Occipital lobe (tissue), 2 donors: Measurements from ENCODE around the gene MYPN. TPM values are rescaled to one million over a fixed set of nuclear protein-coding genes. Genes with fewer than 3 reads are reported as not detected.
"Not testable (repeated sequence)": the region's sequence is repeated elsewhere in the genome, so short reads cannot be mapped to it uniquely, and the experiment has no call there.

Source experiments
- DNase-seq: peaks from one replicate; lab custom pipeline; 2025; lab: John Stamatoyannopoulos, UW
- total RNA-seq: library from RNA; depleted of rRNA; stranded (reverse); fragments of >200 nt; gene quantifications from one replicate; pipeline ENCODE4 v1.2.3, GENCODE V29; 2014

The MYPN gene
- total RNA-seq, 1 donor from 2014 or later, result not detected

DNA sequence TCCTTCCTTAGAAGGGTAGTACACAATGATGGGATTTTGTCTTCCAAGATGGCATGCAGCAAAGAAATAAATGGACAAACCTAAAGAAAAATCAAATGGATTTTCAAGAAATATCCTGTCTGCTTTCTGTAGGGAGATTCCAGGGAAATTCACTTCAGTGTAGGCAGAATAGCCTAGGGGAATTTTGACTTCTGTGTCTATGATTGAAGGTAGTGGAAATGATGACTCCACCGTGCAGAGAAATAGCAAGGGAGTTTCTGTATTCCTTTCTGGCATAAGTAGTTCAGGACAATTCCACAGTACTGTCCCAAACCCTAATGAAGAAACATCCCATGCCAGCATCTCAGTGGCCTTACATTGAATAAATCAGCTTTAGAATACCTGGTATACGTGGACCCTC is 113.1 kb downstream of the MYPN start:
- no peak for DNase-seq

DNA sequence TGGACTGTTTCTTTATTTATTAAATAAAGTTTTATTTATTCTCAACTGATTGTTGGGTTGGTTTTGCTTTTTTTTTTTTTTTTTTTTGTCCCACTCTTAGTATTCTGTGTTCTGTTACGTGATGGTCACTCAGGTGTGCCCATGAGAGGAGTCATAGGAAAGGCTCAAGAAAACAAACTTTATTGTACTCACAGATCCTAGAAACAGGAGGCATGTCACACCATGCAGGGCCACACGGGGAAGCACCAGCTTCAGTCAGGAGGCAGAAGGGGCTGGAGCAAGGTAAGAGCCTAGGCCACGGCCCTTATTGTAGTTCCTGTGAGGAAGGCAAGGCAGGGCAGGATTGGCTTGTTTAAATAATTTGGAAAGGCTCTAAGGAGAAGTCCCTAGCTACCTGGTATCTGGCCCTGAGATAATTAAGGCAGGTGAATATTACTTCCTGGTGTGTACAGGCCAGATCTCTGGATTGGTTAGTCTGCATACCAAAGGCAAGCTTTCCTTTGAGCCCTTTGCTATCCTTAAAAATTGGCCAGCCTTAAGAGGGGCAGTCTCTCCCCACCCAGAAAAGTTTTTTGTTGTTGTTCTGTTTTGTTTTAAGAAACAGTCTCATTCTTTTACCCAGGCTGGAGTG is 114.4 kb downstream of the MYPN start:
- DNase-seq, result no peak

- DNase-seq, result no peak
Observed at GRCh38 chr10:68224810-68225209, 115.5 kb downstream of the MYPN start.

GRCh38 chr10:68230268-68230667 is 121.0 kb downstream of the MYPN start:
- DNase-seq, result no peak

DNA sequence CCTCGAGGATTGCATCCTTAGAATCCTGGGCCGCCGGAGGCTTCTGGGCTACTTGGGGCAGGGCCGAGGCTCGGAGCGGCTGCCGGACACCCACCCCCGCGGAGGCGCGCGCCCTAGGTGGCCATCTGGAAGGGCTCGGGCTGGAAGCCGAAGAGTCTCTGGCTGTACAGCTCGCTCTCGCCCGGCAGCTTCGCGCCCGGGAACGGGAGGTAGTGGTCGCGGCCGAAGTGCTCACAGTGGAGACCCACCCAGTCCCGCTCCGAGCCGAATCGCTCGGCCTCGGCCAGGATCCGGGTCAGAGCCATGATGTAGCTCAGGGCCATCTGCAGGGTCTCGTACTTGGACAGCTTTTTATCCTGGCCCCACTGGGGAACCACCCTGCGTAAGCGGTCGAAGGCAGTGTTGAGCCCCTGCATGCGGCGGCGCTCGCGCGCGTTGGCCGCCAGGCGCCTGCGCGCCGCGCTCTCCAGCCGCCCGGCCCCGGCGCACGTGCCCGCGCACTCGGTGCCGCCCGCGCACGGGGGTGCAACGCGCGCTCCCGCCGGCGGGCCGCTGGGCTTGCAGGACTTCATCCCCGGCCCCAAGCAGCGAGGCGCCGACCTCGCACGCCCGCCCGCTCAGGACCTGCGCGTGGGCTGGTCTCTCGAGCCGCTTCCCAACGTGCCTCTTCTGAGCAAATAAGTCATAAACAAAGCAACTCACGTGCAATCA is 122.0 kb downstream of the MYPN start:
- DNase-seq, result peak; percentile 73

DNA sequence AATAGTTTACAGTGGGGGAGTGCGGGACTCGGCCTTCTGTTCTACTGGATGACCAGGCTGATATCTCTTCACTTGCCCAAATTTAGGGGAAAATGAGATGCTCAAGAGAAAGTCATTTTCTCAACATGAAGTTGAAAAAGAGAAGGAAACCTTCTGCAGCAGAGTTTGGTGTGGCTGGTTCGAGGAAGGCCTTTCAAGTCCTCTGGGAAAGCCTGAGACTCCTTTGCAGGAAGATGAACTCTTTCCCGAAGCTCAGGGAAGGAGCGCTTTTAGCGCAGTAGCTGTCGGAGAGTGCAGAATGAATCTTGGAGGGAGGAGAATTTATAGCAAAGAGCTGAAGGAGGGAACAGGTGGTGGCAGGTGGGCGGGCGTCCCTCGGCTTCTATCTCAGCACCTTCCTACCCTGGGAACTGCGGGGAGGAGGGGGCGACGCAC is 122.5 kb downstream of the MYPN start, which contains the start of gene ATOH7:
Gene ATOH7 (minus strand): TSS at position 297 of the 435 bp plus-strand sequence. CDS start 436 bp downstream, outside the sequence.
- DNase-seq, result peak; percentile 16

DNA sequence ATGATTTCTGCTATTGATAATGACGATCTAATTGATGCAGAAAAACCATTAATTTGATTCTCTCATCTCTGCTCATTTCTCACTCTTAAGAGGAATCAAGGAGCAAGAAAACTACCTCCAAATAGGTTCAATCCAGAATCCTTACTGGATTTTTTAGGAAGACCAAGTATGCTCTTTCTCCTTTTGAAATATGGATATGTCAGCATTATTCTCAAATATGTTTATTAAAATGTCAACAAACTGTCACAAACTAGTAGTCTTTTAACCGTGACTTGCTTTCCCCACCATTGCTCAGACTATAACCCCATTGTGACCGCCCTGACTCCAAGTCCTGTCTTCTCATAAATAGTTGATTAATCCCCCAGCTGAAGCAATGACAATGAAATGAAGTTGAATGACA is 123.8 kb downstream of the MYPN start:
- no peak for DNase-seq

- no peak for DNase-seq
Observed at GRCh38 chr10:68235111-68235510, 125.8 kb downstream of the MYPN start.

GRCh38 chr10:68235581-68235980 is 126.3 kb downstream of the MYPN start:
- no peak for DNase-seq

DNA sequence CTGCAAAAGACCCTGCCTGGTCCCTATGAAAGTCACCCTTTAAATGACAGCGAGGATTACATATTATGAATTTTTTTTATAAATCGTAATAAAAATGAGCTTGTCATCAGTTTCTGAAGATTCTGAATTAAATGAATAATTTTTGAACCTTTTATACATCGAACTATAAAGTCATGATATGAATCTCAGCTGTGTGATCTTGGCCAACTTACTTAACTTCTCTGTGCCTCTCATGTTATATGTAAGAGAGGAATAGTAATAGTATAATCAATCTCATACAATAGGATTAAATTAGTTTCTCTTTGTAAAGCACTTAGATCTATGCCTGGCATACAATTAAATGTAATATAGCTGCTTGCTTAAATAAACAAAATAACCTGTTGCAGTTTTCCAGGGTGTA is 127.9 kb downstream of the MYPN start:
- no peak for DNase-seq

GRCh38 chr10:68238371-68238770 is 129.1 kb downstream of the MYPN start:
- DNase-seq, result no peak

- no peak for DNase-seq
Observed at GRCh38 chr10:68239069-68239468, 129.8 kb downstream of the MYPN start.

DNA sequence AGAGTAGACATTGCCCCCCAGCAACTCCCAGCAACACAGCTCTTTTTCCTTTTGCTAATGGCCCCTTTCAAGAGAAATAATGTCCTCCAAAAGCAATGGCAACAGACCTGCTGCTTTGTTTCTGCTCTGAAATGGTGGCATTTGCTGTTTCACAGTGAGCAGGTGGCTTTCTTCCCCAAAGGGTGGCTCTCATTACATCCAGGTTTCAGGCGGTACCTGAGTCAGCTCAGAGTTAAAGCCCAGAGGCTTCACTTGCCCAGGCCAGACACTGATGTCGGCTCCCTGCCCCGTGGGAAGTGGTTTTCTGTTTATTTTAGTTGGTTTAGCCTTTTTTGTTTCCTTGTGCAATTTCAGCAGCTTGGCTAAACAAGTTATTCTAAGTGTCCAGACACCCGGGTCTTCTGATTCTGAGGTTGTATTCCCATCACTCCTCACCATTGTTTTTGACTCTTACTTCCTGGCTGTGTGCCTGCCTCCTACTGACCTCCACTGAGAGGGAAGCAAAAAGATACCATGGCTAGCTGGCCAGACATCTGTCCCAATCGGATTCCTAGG is 130.4 kb downstream of the MYPN start:
- DNase-seq, result no peak

DNA sequence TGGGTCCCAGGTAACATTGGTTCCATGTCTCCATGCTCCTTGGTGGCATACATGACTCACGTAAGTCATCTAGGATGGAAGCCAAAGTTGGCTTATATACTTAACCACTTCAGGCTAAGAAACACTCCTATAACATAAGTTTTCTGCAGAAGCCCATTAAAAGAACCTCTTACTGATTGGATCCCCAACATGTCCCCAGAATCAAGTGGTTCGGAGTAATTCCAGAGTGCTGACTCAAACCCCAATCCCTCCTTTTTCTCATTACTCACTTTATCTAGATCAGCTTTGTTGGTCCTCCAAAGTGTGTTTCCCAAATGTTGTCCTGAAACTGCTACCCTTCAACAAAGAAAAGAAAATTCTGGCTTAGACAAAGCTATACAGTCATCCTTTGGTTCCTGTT is 132.8 kb downstream of the MYPN start:
- no peak for DNase-seq

DNA sequence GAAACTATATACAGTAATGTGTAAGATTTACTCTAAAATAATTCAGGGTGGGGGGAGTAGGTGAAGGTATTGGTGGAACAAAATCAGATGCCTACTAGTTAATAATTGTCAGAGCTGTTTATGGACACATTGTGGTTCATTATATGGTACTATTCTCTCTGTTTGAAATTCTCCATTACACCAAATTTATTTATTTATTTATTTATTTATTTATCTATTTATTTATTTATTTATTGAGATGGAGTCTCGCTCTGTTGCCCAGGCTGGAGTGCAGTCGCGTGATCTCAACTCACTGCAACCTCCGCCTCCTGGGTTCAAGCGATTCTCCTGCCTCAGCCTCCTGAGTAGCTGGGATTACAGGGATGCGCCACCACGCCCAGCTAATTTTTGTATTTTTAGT is 137.1 kb downstream of the MYPN start:
- DNase-seq, result not testable (repeated sequence)

DNA sequence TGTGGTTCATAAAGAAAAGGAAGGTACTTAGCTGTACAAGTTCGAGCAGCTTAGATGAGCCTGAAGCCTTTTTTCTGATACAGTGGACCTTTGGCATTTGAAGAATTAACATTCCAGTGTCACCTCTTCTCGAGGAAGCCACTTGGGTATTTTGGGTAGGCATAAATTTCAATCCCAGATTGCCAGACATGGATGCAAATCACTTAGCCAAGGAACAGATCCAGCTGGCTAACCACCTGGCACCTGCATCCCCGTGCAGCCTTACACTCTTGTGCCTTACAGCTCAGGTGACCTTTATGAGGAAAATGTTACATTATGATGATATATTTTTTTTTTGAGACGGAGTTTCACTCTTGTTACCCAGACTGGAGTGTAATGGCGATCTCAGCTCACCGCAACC is 138.6 kb downstream of the MYPN start:
- no peak for DNase-seq

DNA sequence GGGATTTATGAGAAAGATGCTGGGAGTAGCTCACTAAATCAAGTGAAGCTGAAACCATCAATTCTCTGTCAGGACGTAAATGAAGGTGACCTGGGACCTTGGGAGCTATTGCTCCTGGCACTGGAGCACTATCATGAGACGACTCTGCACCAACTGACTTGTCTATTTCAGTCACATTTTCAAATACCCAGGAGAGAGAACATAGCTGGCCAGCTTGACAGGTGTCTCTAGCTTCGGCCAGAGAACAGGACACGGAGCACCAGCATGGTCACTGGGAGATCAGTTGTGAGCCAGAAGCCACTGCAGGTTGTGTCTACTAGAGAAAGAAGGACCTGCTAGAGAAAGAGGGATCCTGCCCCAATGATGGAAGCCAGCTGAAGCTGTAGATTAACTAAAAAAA is 140.0 kb downstream of the MYPN start:
- no peak for DNase-seq

DNA sequence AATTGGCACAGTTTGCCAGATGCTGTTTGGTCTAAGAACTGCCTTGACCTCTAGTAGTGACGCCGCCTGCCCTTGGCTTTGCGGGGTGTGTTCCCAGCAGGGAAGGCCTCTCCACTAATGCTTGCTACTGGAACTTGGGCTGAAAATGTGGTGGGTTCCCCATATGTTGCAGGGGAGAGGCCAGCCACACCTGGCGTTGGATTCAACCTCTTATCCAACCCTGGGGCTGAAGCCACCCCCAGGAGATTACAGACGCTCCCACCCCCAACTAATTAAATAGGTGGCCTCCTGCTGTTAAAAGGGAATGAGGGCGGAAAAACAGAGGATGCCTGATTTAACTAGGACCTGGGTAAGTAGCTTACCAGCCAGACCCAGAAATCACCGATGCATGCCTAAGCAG is 141.9 kb downstream of the MYPN start:
- DNase-seq, result no peak

- no peak for DNase-seq
Observed at GRCh38 chr10:68251625-68252495, 142.6 kb downstream of the MYPN start.

DNA sequence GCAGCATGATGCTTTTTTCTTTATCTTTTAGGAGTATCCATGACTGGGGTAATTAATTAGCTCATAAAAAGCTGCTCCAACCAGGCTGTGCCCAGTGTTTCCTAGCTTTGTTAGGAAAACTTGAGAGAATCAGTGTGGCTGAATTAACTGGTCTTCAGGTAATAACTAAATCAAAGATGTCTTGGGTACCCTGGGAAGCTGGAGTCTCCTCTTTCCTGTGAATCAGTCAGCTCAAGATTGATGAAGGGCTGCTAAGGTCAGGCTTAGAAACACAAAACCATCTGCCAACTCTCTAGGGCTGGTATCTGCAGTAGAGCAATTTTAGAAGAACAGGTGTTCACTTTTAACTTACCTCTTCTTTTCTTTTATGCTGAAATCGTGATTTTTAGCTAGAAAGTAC is 144.1 kb downstream of the MYPN start:
- DNase-seq, result no peak

- DNase-seq, result no peak
Observed at GRCh38 chr10:68261132-68261856, 152.0 kb downstream of the MYPN start.
